Stimulated activated CD4-positive, alpha-beta T cell treated with anti-CD3 and anti-CD28 coated beads, Interleukin-12 subunit alpha, Interleukin-12 subunit beta, amount 100 ng/mL, for 24 hours (primary cell): ENCODE data around the gene TASP1.

Source experiments
- DNase-seq, 2 experiments: peaks; one replicate each; pipeline ENCODE4 v3.0.0-alpha.2; 2020; ENCODE audit warnings: low read depth in 2 of 2

Gene TASP1

GRCh38 chr20:13571662-13572061 lies 67.1 kb downstream of the TASP1 start:
- DNase-seq: no peak

GRCh38 chr20:13567663-13568062 lies 71.1 kb downstream of the TASP1 start:
- no peak for DNase-seq

GRCh38 chr20:13563854-13564253 lies 74.9 kb downstream of the TASP1 start:
- no peak for DNase-seq

GRCh38 chr20:13554706-13555105 lies 84.0 kb downstream of the TASP1 start:
- no peak for DNase-seq

- no peak for DNase-seq
Measured at GRCh38 chr20:13554076-13554475, 84.7 kb downstream of the TASP1 start.

DNA sequence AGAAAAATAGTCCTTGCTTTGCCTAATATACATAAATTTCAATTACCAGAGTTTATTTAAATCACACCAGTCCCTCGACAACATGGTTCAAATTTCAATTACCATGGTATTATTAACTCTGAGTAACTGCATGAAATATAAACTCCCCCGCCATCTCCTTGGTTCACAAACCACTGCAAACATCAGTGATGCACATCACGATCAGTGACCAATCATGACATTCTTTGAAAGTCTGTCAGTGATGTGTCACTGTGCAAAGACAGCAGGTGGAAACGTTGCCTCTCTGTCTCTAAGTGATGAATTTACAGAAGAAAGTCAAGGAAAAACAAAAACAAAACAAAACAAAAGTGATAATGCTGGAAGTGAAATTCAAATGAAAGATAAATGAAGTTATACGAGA lies 86.7 kb downstream of the TASP1 start:
- no peak for DNase-seq

DNA sequence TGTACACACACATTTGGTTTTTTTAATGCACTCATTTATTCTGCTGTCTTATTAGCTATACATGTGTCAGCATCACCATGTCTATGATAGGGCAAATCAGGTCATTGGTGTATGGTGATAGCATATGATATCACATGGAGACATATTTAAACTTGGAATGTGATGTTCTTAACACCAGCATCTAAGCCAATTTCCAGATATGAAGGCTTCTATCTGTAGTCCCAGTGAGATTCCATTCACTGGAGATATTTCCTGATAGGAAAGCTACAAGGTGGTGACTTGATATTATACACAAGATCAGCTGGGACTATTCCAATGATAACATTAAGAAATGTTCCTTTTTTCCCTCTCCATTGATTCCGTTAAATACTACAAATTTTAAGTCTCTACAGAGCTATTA lies 89.3 kb downstream of the TASP1 start:
- DNase-seq: no peak

- peak; percentile 26 to 66 for DNase-seq
Measured at GRCh38 chr20:13546497-13547131, 92.1 kb downstream of the TASP1 start.

DNA sequence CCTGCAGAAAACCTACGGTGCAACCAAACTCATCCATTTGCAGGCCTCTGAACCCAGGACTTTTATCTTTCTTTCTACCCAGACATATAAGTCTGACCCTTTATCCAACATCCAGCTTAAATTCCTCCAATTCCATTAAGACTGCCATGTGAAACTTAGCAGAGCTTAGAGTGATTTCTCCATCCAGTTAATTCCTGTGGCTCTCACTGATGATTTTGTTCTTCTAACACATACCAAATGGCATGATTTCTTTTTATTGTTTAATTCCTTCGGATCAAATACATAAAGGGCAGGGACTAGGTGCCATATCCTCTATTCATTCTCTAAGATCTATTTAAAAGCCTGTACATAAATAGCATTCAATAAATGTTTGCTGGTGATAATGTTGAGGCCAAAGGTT lies 92.9 kb downstream of the TASP1 start:
- DNase-seq: no peak

GRCh38 chr20:13543783-13544182 lies 94.9 kb downstream of the TASP1 start:
- DNase-seq: no peak

- DNase-seq: no peak
Measured at GRCh38 chr20:13535627-13536026, 103.1 kb downstream of the TASP1 start.

DNA sequence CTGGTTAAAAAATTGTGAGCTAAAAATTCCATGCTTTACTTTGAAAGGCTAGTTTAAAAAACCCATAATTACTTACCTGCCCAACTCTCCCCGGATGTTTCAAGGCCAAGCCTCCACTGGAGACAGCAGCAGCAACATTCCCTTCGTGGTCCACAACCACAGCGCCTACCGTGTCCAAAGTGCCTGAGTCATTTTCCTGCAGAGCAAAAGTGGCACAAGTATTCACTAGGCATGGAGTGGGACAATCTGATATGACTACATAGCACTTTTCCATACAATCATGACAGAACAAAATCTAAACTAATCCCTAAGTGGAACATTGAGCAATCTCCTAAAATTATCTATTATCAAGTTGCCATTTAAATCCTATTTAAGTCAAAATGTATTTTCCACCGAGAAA lies 104.8 kb downstream of the TASP1 start:
- DNase-seq: no peak

DNA sequence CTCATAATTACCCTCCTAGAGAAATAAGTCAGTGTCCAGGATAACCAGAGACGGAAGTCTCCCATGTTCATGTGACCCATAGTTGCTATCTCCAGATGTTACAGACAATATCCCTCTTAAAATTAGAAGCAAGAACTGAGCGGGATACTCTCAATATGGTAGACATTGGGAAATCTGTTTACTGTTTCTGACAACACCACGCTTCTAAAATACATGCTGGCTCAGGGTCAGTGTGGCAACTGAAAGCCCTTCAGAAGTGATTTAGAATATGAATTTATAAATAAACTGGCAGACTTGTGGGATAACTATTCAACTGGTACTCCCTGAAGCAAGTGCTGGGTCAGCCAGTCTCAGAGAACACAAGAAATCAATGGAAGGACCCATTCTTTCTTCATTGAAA lies 108.6 kb downstream of the TASP1 start:
- DNase-seq: no peak

- no peak for DNase-seq
Measured at GRCh38 chr20:13526551-13526950, 112.2 kb downstream of the TASP1 start.

GRCh38 chr20:13525225-13525940 lies 113.3 kb downstream of the TASP1 start:
- no peak for DNase-seq

GRCh38 chr20:13524339-13524738 lies 114.4 kb downstream of the TASP1 start:
- no peak for DNase-seq

- no peak for DNase-seq
Measured at GRCh38 chr20:13517831-13518230, 120.9 kb downstream of the TASP1 start.

- DNase-seq: no peak
Measured at GRCh38 chr20:13515796-13516558, 122.8 kb downstream of the TASP1 start.

- no peak for DNase-seq
Measured at GRCh38 chr20:13515291-13515690, 123.4 kb downstream of the TASP1 start.

- no peak for DNase-seq
Measured at GRCh38 chr20:13510837-13511488, 127.8 kb downstream of the TASP1 start.

DNA sequence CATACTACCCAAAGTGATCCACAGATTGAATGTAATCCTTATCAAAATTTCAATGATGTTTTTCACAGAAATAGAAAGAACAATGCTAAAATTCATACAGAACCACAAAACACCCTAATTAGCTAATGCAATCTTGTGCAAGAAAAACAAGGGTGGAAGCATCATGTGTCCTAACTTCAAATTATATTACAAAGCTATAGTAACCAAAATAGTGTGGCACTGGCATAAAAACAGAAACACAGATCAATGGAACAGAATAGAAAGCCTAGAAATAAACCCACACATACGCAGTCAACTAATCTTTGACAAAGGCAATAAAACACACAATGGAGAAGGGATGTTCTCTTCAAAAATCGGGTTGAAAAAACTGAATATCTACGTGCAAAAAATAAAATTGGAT lies 131.1 kb downstream of the TASP1 start:
- no peak for DNase-seq

- DNase-seq: no peak
Measured at GRCh38 chr20:13501500-13501899, 137.2 kb downstream of the TASP1 start.
